ENCODE results near the gene PPP2R3A.

PPP2R3A gene

DNA sequence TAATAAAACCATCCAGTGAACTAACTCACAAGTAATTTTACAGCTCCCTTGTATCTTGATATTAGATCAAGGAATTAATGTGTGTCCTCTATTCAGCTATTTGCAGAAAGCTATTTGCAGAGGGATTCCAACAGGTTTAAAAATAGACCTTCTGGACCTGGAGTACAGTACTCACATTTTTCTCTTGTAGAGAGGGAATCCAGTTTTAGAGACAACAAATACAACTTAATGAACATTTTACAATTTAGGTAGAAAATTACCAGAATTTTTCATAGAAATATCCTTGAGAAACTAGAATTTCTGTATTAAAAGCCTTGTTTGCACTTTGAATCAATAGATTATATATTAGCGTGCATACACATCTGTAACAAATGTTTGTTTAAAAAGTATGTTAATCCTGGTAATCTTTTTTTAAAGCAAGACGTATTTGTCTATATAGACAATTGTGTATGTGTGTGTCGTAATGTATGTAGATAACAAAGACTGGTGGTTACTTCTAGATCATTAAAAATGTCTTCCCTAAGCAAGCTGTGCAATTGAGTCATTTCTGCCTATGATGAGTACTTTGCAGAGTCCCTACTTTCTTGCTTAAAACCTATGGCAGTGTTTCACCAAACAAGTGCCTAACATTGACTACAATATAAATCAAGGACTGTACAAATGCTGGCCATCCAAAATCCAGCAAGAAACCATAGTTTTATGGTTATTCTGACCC is 57.9 kb downstream of the PPP2R3A start:
- no peak for TF ChIP-seq CTCF (IDR thresholded peaks at IDR 0.05; ENCODE audit: extremely low read depth, missing control alignments)

GRCh38 chr3:136036306-136036705 is 70.8 kb downstream of the PPP2R3A start:
- no peak for TF ChIP-seq CTCF (IDR thresholded peaks at IDR 0.05; ENCODE audit: extremely low read depth, missing control alignments)
- no peak for DNase-seq (ENCODE audit: low spot score)

More for the DNA sequence above, 57.9 kb downstream of the PPP2R3A start:
- no peak for DNase-seq (ENCODE audit: low spot score)

- no peak for TF ChIP-seq CTCF (IDR thresholded peaks at IDR 0.05; ENCODE audit: extremely low read depth, missing control alignments)
Observed at GRCh38 chr3:136038668-136039067, 73.1 kb downstream of the PPP2R3A start.

GRCh38 chr3:136042608-136043221 is 77.2 kb downstream of the PPP2R3A start:
- TF ChIP-seq CTCF (IDR thresholded peaks at IDR 0.05; ENCODE audit: extremely low read depth, missing control alignments), result no peak
- DNase-seq (ENCODE audit: low spot score), result peak; percentile 32

More at GRCh38 chr3:136038668-136039067, 73.1 kb downstream of the PPP2R3A start:
- DNase-seq (ENCODE audit: low spot score), result no peak

DNA sequence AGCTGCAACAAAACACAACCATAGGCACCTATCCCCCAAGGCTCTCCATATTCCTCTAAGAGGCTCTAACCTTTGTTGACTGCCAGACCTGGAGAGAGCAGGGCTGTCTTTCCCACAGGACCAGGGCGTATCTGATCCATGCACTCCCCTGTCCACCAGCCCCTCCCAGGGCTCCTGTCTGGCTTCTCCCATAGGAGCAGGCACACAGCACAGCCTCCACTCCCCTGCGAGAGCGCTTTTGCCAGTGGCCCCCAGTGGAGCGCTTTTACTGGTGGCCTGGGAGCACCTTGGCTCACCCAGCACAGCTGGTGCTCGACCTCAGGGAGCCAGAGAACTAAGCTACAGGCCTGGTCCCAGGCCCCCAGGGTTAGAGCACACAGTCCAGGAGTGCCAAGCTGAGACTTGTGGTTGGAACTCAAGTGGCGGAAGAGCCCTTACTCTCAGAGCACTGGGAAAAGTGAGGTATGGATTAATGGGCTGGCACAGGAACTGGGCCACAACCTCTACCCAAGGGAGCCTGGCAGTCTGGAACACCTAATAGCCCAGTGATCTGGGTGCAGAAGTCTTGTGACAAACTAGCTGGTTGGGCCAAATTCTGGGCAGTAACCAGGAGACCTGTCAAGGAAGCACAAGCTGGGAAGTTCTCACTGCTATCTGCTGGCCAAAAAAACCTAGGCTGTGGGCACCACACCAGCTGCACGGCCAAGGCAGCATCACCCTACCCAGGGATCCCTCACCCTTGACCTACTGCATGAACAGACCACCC is 79.6 kb downstream of the PPP2R3A start:
- no peak for TF ChIP-seq CTCF (IDR thresholded peaks at IDR 0.05; ENCODE audit: extremely low read depth, missing control alignments)
- DNase-seq (ENCODE audit: low spot score), result no peak

DNA sequence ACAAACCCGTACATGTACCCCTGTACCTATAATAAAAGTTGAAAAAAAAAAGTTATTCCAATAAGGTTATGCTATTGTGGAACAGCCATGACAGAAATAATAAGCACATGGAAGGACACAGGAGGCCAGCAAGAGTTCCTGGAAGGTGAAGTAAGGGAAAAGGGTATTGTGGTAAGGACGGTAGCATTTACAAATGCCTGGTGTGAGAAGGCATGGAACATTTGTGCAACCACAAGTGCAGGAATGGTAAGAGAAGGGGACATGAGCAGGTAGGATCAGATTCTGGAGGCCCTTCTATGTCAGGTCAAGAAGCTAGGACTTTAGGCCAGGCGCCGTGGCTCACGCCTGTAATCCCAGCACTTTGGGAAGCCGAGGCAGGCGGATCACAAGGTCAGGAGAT is 82.5 kb downstream of the PPP2R3A start:
- no peak for TF ChIP-seq CTCF (IDR thresholded peaks at IDR 0.05; ENCODE audit: extremely low read depth, missing control alignments)
- DNase-seq (ENCODE audit: low spot score), result no peak

DNA sequence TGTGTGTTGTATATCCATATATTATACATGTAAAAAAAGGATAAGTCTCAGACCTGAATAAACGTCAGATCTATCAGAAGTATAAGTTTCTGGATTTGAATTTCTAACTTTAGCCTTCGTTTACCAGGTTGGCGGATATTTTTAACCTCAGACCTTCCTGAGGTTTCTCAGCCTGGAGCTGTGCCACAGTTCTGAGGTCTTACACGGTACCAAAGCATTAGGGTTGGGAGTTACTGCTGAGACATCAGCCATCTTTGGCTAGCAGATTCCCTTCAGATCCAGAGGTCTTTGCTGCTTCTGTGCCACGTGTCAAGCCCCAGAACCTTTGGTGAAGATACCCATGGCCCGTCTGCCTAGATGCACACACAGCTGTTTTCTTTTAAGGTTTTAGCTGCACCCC is 84.7 kb downstream of the PPP2R3A start:
- TF ChIP-seq CTCF (IDR thresholded peaks at IDR 0.05; ENCODE audit: extremely low read depth, missing control alignments), result no peak
- no peak for DNase-seq (ENCODE audit: low spot score)

Data from GM20000 (cell line).